ENCODE data around the gene SPAG8. TPM values are rescaled to one million over a fixed set of nuclear protein-coding genes. Genes with fewer than 3 reads are reported as not detected.
A peak's percentile ranks its signal among the peaks of the same experiment; 100 is the strongest.

The SPAG8 gene
- total and polyA plus RNA-seq, 9 of the 15 experiments (the other 6 are each of a cell fraction or from before 2014, with no cell fraction given): 0.03 to 0.47 (median 0.21) TPM

DNA sequence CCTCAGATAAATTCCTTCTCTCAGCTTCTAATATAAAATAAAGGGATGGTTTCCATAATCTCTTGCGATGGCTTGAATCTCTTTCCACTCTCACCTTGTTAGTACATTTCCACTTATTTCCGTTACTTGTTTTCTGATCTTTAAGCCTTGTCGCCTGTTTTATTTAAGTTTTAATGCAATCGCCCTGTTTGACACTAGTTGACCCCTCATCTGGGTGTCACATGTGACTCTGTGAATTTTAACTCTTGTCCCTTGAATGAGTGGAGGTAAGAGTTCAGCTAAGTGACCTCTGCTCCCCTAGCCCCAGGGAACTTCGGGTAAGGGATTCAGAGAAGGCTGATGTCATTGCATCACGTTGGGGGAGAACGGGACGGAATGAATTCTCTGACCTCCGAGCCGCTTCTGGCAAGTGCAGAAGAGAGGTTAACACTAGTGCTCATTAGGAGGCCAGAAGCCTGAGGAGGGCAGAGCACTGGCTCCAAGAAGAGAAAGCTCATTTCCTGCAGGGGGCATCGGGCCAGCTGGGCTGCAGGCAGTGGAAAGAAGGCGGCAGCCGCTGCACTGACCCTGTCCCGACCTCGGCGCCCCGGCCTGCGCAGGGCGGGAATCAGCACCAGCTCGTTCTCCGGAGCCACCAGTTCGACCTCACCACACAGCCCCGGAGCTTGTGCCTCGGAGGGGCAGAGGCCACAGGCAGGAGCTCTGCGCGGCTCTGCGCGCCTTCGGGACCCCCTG is 2.2 kb upstream of the SPAG8 start (continued):
- TF ChIP-seq, protein P1, sequence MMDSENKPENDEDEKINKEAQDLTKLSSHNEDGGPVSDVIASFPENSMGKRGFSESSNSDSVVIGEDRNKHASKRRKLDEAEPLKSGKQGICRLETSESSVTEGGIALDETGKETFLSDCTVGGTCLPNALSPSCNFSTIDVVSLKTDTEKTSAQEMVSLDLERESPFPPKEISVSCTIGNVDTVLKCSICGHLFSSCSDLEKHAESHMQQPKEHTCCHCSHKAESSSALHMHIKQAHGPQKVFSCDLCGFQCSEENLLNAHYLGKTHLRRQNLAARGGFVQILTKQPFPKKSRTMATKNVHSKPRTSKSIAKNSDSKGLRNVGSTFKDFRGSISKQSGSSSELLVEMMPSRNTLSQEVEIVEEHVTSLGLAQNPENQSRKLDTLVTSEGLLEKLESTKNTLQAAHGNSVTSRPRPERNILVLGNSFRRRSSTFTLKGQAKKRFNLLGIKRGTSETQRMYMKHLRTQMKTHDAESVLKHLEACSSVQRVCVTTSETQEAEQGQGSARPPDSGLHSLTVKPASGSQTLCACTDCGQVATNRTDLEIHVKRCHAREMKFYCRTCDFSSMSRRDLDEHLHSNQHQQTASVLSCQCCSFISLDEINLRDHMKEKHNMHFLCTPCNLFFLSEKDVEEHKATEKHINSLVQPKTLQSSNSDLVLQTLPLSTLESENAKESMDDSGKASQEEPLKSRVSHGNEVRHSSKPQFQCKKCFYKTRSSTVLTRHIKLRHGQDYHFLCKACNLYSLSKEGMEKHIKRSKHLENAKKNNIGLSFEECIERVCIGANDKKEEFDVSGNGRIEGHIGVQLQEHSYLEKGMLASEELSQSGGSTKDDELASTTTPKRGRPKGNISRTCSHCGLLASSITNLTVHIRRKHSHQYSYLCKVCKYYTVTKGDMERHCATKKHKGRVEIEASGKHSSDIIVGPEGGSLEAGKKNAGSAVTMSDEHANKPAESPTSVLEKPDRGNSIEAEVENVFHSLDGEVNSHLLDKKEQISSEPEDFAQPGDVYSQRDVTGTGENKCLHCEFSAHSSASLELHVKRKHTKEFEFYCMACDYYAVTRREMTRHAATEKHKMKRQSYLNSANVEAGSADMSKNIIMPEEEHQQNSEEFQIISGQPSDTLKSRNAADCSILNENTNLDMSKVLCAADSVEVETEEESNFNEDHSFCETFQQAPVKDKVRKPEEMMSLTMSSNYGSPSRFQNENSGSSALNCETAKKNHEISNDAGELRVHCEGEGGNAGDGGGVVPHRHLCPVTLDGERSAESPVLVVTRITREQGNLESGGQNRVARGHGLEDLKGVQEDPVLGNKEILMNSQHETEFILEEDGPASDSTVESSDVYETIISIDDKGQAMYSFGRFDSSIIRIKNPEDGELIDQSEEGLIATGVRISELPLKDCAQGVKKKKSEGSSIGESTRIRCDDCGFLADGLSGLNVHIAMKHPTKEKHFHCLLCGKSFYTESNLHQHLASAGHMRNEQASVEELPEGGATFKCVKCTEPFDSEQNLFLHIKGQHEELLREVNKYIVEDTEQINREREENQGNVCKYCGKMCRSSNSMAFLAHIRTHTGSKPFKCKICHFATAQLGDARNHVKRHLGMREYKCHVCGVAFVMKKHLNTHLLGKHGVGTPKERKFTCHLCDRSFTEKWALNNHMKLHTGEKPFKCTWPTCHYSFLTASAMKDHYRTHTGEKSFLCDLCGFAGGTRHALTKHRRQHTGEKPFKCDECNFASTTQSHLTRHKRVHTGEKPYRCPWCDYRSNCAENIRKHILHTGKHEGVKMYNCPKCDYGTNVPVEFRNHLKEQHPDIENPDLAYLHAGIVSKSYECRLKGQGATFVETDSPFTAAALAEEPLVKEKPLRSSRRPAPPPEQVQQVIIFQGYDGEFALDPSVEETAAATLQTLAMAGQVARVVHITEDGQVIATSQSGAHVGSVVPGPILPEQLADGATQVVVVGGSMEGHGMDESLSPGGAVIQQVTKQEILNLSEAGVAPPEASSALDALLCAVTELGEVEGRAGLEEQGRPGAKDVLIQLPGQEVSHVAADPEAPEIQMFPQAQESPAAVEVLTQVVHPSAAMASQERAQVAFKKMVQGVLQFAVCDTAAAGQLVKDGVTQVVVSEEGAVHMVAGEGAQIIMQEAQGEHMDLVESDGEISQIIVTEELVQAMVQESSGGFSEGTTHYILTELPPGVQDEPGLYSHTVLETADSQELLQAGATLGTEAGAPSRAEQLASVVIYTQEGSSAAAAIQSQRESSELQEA (IDR thresholded peaks at IDR 0.05; ENCODE audit: low read depth): no peak
- TF ChIP-seq NFXL1 (CRISPR knock-in tag; IDR thresholded peaks at IDR 0.05) (no peak), HNRNPK (IDR thresholded peaks at IDR 0.05; ENCODE audit: low read depth, low read length, poor library complexity, severe bottlenecking) (no peak), ETV6 (IDR thresholded peaks at IDR 0.05; ENCODE audit: borderline replicate concordance in 1 of 2, low read depth in 2 of 2, low read length in 1 of 2) (no peak), ETV6 (CRISPR knock-in tag; IDR thresholded peaks at IDR 0.05; ENCODE audit: borderline replicate concordance) (0 out of 2 replicates have a peak, but pooled peaks have one; percentile 41), CHD4 (IDR thresholded peaks at IDR 0.05; ENCODE audit: insufficient read depth, insufficient replicate concordance, low read depth, low read length, poor library complexity, severe bottlenecking) (no peak)
- TF ChIP-seq, protein P2, sequence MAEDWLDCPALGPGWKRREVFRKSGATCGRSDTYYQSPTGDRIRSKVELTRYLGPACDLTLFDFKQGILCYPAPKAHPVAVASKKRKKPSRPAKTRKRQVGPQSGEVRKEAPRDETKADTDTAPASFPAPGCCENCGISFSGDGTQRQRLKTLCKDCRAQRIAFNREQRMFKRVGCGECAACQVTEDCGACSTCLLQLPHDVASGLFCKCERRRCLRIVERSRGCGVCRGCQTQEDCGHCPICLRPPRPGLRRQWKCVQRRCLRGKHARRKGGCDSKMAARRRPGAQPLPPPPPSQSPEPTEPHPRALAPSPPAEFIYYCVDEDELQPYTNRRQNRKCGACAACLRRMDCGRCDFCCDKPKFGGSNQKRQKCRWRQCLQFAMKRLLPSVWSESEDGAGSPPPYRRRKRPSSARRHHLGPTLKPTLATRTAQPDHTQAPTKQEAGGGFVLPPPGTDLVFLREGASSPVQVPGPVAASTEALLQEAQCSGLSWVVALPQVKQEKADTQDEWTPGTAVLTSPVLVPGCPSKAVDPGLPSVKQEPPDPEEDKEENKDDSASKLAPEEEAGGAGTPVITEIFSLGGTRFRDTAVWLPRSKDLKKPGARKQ (CRISPR knock-in tag; IDR thresholded peaks at IDR 0.05): no peak
- TF ChIP-seq, protein P3, sequence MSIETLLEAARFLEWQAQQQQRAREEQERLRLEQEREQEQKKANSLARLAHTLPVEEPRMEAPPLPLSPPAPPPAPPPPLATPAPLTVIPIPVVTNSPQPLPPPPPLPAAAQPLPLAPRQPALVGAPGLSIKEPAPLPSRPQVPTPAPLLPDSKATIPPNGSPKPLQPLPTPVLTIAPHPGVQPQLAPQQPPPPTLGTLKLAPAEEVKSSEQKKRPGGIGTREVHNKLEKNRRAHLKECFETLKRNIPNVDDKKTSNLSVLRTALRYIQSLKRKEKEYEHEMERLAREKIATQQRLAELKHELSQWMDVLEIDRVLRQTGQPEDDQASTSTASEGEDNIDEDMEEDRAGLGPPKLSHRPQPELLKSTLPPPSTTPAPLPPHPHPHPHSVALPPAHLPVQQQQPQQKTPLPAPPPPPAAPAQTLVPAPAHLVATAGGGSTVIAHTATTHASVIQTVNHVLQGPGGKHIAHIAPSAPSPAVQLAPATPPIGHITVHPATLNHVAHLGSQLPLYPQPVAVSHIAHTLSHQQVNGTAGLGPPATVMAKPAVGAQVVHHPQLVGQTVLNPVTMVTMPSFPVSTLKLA (conservative IDR thresholded peaks at IDR 0.05): no peak
- TF ChIP-seq, protein P4, sequence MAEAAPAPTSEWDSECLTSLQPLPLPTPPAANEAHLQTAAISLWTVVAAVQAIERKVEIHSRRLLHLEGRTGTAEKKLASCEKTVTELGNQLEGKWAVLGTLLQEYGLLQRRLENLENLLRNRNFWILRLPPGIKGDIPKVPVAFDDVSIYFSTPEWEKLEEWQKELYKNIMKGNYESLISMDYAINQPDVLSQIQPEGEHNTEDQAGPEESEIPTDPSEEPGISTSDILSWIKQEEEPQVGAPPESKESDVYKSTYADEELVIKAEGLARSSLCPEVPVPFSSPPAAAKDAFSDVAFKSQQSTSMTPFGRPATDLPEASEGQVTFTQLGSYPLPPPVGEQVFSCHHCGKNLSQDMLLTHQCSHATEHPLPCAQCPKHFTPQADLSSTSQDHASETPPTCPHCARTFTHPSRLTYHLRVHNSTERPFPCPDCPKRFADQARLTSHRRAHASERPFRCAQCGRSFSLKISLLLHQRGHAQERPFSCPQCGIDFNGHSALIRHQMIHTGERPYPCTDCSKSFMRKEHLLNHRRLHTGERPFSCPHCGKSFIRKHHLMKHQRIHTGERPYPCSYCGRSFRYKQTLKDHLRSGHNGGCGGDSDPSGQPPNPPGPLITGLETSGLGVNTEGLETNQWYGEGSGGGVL (CRISPR knock-in tag; IDR thresholded peaks at IDR 0.05): no peak

Measured in K562 (cell line).